ENCODE measurements around the gene CYP26B1. TPM values are rescaled to one million over a fixed set of nuclear protein-coding genes. Genes with fewer than 3 reads are reported as not detected.
"Not testable (repeated sequence)": the region's sequence is repeated elsewhere in the genome, so short reads cannot be mapped to it uniquely, and the experiment has no call there.

CYP26B1 gene
- total RNA-seq, 1 donor from 2014 or later, result 1.2 TPM

GRCh38 chr2:72089537-72089936 lies 58.1 kb downstream of the CYP26B1 start:
- DNase-seq (ENCODE audit: low read depth) (no peak), FAIRE-seq (no peak)
- Histone ChIP-seq H3K4me1 (ENCODE audit: insufficient read depth, low read length) (no peaks in the 10 kb centered on the region), H3K36me3 (ENCODE audit: insufficient read depth, low read length) (no peaks in the 10 kb centered on the region), H3K9me3 (ENCODE audit: insufficient read depth, low read depth, low read length) (no peaks in the 10 kb centered on the region), H3K4me3 (ENCODE audit: insufficient read depth, low read depth, low read length) (no peak overlapping the region), H3K9ac (ENCODE audit: low read length) (no peak overlapping the region), H3K27ac (ENCODE audit: low read depth, low read length) (no peak overlapping the region), H3K4me2 (ENCODE audit: low read length) (no peak overlapping the region), H3K79me2 (ENCODE audit: insufficient read depth, low read length) (no peaks in the 10 kb centered on the region), H4K20me1 (ENCODE audit: insufficient read depth, low read length) (no peaks in the 10 kb centered on the region), H2AFZ (ENCODE audit: low read depth, low read length) (no peak overlapping the region), H3K27me3 (ENCODE audit: insufficient read depth, low read length) (no peaks in the 10 kb centered on the region)
- H3K27ac Mint-ChIP-seq (ENCODE audit: unreplicated experiment), result no peak overlapping the region
- H3K4me1 Mint-ChIP-seq (ENCODE audit: low read depth, unreplicated experiment), result peaks cover 2% of the 10 kb centered on the region
- H3K4me3 Mint-ChIP-seq (ENCODE audit: unreplicated experiment), result no peak overlapping the region
- H3K36me3 Mint-ChIP-seq (ENCODE audit: low read depth, unreplicated experiment), result peaks cover 7% of the 10 kb centered on the region
- peaks cover 37% of the 10 kb centered on the region for H3K27me3 Mint-ChIP-seq (ENCODE audit: low read depth, unreplicated experiment)
- TF ChIP-seq EZH2 (IDR thresholded peaks at IDR 0.05; ENCODE audit: insufficient read depth, low read length), result no peak
- TF ChIP-seq, protein P1, sequence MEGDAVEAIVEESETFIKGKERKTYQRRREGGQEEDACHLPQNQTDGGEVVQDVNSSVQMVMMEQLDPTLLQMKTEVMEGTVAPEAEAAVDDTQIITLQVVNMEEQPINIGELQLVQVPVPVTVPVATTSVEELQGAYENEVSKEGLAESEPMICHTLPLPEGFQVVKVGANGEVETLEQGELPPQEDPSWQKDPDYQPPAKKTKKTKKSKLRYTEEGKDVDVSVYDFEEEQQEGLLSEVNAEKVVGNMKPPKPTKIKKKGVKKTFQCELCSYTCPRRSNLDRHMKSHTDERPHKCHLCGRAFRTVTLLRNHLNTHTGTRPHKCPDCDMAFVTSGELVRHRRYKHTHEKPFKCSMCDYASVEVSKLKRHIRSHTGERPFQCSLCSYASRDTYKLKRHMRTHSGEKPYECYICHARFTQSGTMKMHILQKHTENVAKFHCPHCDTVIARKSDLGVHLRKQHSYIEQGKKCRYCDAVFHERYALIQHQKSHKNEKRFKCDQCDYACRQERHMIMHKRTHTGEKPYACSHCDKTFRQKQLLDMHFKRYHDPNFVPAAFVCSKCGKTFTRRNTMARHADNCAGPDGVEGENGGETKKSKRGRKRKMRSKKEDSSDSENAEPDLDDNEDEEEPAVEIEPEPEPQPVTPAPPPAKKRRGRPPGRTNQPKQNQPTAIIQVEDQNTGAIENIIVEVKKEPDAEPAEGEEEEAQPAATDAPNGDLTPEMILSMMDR (IDR thresholded peaks at IDR 0.05; ENCODE audit: insufficient read depth, low read depth, low read length), result no peak
- peaks cover 8% of the 10 kb centered on the region for H3K9me3 Mint-ChIP-seq (ENCODE audit: unreplicated experiment)

GRCh38 chr2:72089028-72089427 lies 58.6 kb downstream of the CYP26B1 start:
- no peaks in the 10 kb centered on the region for H3K36me3 ChIP-seq (ENCODE audit: insufficient read depth, low read length)
- peaks cover 5% of the 10 kb centered on the region for H3K4me1 ChIP-seq (ENCODE audit: insufficient read depth, low read length)
- no peak overlapping the region for H2AFZ ChIP-seq (ENCODE audit: low read depth, low read length)
- Mint-ChIP-seq H3K4me3 (ENCODE audit: unreplicated experiment) (no peak overlapping the region), H3K36me3 (ENCODE audit: low read depth, unreplicated experiment) (peaks cover 8% of the 10 kb centered on the region), H3K27me3 (ENCODE audit: low read depth, unreplicated experiment) (peaks cover 34% of the 10 kb centered on the region), H3K9me3 (ENCODE audit: unreplicated experiment) (peaks cover 8% of the 10 kb centered on the region), H3K27ac (ENCODE audit: unreplicated experiment) (no peak overlapping the region), H3K4me1 (ENCODE audit: low read depth, unreplicated experiment) (peaks cover 4% of the 10 kb centered on the region)
- H3K4me3 ChIP-seq (ENCODE audit: insufficient read depth, low read depth, low read length), result no peak overlapping the region
- no peaks in the 10 kb centered on the region for H3K79me2 ChIP-seq (ENCODE audit: insufficient read depth, low read length)
- H3K9ac ChIP-seq (ENCODE audit: low read length), result no peak overlapping the region
- DNase-seq (ENCODE audit: low read depth), result no peak
- H3K27ac ChIP-seq (ENCODE audit: low read depth, low read length), result no peak overlapping the region
- no peaks in the 10 kb centered on the region for H3K9me3 ChIP-seq (ENCODE audit: insufficient read depth, low read depth, low read length)
- no peak for FAIRE-seq
- no peaks in the 10 kb centered on the region for H3K27me3 ChIP-seq (ENCODE audit: insufficient read depth, low read length)
- H4K20me1 ChIP-seq (ENCODE audit: insufficient read depth, low read length), result no peaks in the 10 kb centered on the region
- H3K4me2 ChIP-seq (ENCODE audit: low read length), result no peak overlapping the region
- TF ChIP-seq EZH2 (IDR thresholded peaks at IDR 0.05; ENCODE audit: insufficient read depth, low read length), result no peak
- TF ChIP-seq, protein P1 (IDR thresholded peaks at IDR 0.05; ENCODE audit: insufficient read depth, low read depth, low read length), result no peak

DNA sequence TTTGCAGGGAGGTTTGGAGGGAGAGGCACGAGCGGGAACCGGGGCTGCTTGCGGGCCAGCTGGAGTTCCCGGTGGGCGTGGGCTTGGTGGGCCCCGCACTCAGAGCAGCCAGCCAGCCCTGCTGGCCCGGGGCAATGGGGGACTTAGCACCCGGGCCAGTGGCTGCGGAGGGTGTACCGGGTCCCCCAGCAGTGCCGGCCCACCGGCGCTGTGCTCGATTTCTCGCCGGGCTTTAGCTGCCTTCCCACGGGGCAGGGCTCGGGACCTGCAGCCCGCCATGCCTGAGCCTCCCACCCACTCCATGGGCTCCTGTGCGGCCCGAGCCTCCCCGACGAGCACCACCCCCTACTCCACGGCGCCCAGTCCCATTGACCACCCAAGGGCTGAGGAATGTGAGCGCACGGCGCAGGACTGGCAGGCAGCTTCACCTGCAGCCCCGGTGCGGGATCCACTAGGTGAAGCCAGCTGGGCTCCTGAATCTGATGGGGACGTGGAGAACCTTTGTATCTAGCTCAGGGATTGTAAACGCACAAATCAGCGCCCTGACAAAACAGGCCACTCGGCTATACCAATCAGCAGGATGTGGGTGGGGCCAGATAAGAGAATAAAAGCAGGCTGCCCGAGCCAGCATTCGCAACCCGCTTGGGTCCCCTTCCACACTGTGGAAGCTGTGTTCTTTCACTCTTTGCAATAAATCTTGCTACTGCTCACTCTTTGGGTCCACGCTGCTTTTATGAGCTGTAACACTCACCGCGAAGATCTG lies 60.6 kb downstream of the CYP26B1 start:
- H3K36me3 ChIP-seq (ENCODE audit: insufficient read depth, low read length); H3K4me1 Mint-ChIP-seq (ENCODE audit: low read depth, unreplicated experiment); H3K4me1 ChIP-seq (ENCODE audit: insufficient read depth, low read length); FAIRE-seq; H3K4me3 Mint-ChIP-seq (ENCODE audit: unreplicated experiment); H3K4me3 ChIP-seq (ENCODE audit: insufficient read depth, low read depth, low read length); H3K79me2 ChIP-seq (ENCODE audit: insufficient read depth, low read length); H3K36me3 Mint-ChIP-seq (ENCODE audit: low read depth, unreplicated experiment); H3K27ac ChIP-seq (ENCODE audit: low read depth, low read length); H3K9me3 Mint-ChIP-seq (ENCODE audit: unreplicated experiment); DNase-seq (ENCODE audit: low read depth); H3K27ac Mint-ChIP-seq (ENCODE audit: unreplicated experiment); H3K9ac ChIP-seq (ENCODE audit: low read length); H4K20me1 ChIP-seq (ENCODE audit: insufficient read depth, low read length); H2AFZ ChIP-seq (ENCODE audit: low read depth, low read length); H3K4me2 ChIP-seq (ENCODE audit: low read length); H3K9me3 ChIP-seq (ENCODE audit: insufficient read depth, low read depth, low read length); H3K27me3 ChIP-seq (ENCODE audit: insufficient read depth, low read length): not testable (repeated sequence)
- H3K27me3 Mint-ChIP-seq (ENCODE audit: low read depth, unreplicated experiment), result peaks cover 31% of the 10 kb centered on the region

Data from astrocyte (in vitro differentiated cells and primary cell).